GM15510 (cell line): Measurements from ENCODE around the gene RSRC1.

Experiments
- POLR2A ChIP-seq: IDR thresholded peaks from 3 replicates; pipeline ENCODE4 v1.6.1; 2011; ENCODE audit warnings: borderline replicate concordance; ENCODE audit not compliant: insufficient read length; ENCODE audit errors: extremely low read depth

RSRC1 gene

GRCh38 chr3:158097081-158097592 is 12.8 kb upstream of the RSRC1 start:
- no peak for TF ChIP-seq POLR2A

- TF ChIP-seq POLR2A, result peak; percentile 55
Measured at GRCh38 chr3:158097593-158098308, 12.1 kb upstream of the RSRC1 start.

- no peak for TF ChIP-seq POLR2A
Measured at GRCh38 chr3:158098309-158098639, 11.6 kb upstream of the RSRC1 start.

GRCh38 chr3:158098834-158099424 is 11.0 kb upstream of the RSRC1 start:
- TF ChIP-seq POLR2A, result no peak

- no peak for TF ChIP-seq POLR2A
Measured at GRCh38 chr3:158100681-158101080, 9.2 kb upstream of the RSRC1 start.

GRCh38 chr3:158101335-158102241 is 8.3 kb upstream of the RSRC1 start:
- no peak for TF ChIP-seq POLR2A

GRCh38 chr3:158102242-158103080 is 7.4 kb upstream of the RSRC1 start:
- TF ChIP-seq POLR2A, result no peak

GRCh38 chr3:158103081-158103886 is 6.6 kb upstream of the RSRC1 start:
- TF ChIP-seq POLR2A, result no peak

GRCh38 chr3:158103887-158104327 is 6.0 kb upstream of the RSRC1 start:
- TF ChIP-seq POLR2A, result no peak

- TF ChIP-seq POLR2A, result no peak
Measured at GRCh38 chr3:158104431-158104921, 5.4 kb upstream of the RSRC1 start.

GRCh38 chr3:158105119-158105709 is 4.7 kb upstream of the RSRC1 start:
- no peak for TF ChIP-seq POLR2A

- no peak for TF ChIP-seq POLR2A
Measured at GRCh38 chr3:158105710-158106253, 4.1 kb upstream of the RSRC1 start.
